ENCODE measurements around the gene CNGA1.

CNGA1 gene

DNA sequence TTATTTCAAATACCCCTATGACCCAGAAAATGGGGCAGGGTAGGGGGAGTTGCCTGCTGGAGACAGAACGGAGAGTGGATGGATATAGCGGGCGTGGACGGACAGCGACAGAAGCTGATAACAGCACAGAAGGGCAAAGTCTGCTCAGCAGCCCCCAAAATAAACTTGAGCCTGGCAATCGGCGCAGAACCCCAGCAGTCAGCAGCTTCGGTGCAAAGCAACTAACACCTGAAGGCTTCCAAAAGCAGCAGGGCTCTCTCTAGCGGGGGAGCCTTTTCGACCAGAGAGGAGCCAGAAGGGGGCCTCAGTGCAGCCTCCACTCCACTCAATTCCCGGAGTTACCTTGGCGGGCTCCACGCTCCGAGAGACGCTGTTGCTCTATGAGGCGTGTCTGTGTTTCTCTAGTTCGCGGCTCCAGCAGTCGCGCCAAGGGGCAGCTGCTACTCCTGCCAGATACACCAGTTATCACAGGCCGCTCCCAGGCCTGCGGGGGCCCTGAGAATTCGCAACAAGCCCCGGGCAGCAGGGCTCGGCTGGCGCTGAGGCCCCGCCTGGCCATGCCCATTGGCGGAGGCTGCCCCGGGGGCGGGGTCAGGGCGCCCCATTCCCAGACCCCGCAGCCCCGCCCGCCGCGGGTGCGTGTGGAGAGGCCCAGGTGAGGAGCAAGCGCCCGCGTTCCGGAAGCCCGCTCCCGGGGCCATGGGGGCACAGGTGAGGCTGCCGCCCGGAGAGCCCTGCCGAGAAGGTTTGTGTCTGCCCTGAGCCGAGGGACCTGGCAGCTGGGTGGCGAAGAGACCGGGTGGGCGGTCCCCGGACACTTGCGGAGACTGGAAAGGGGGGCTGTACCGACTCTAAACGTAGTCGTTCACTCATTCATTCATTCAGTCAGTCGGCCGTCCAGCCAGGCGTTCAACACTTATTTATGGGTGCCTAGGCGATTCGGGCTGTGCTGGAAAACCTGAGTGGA is at the start of gene CNGA1, which contains the start of gene NIPAL1:
Gene CNGA1 (minus strand): TSS at position 541 of the 967 bp plus-strand sequence. CDS start 63,992 bp downstream, outside the sequence.
Gene NIPAL1 (plus strand): TSS at position 632 of the 967 bp plus-strand sequence. CDS start 68 bp downstream, at position 700.
- H3K4me1 Mint-ChIP-seq (ENCODE audit: low read depth) = peaks cover 27% of the 10 kb centered on the region
- H3K36me3 Mint-ChIP-seq (ENCODE audit: low read depth) = no peaks in the 10 kb centered on the region
- intact Hi-C loops (cut with micrococcal nuclease) = no loop called here
- peaks cover 57% of the 10 kb centered on the region for H3K27me3 Mint-ChIP-seq
- H3K27ac Mint-ChIP-seq = no peak within 1 kb of the TSS
- H3K4me3 Mint-ChIP-seq = peak within 1 kb of the TSS; percentile 74
- H3K9me3 Mint-ChIP-seq = peaks cover 2% of the 10 kb centered on the region

DNA sequence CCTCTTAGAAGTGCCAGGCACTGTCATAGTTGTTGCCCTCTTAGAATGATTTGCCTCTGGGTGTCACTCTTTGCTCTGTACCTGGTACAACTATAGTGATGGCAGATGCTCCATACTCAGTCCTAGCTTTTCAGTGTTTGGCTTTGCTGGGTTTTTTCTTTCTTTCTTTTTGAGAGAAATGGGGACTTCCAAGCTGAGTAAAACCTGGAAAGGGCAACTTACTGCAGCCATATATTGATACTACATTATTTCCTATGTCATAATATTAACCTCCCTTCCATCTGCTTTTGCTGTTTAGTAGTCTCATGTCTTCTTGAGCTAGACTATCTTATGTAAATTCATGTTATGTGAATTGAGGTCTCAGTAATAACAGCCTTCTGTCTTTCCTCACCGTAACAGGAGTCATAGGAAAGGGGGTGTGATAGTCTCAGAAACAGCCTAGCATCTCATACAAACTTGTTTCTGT is 49.1 kb upstream of the CNGA1 start:
- peaks cover 4% of the 10 kb centered on the region for H3K27me3 Mint-ChIP-seq
- no peaks in the 10 kb centered on the region for H3K4me1 Mint-ChIP-seq (ENCODE audit: low read depth)
- no peak overlapping the region for H3K4me3 Mint-ChIP-seq
- H3K9me3 Mint-ChIP-seq = peaks cover 3% of the 10 kb centered on the region
- intact Hi-C loops (cut with micrococcal nuclease) = no loop called here
- no peak overlapping the region for H3K27ac Mint-ChIP-seq
- no peaks in the 10 kb centered on the region for H3K36me3 Mint-ChIP-seq (ENCODE audit: low read depth)

DNA sequence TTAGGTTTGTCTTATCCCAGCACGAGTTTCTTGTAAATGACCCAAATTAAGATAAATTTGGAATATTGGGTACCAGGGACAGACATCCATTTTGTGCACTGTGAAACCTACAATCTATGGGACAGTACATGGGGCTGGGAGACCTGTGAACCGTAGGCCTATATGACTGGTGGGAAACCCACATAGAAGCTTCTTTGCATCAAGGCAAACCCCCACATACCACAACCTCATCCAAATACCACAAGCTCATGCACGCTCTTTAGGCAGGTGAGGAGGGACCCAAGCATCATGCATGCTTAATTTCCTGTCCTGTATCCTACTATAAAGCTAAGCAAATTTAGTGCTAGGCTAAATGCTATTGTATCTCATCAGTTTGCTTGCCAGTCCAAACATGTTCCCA is 47.9 kb upstream of the CNGA1 start:
- intact Hi-C loops (cut with micrococcal nuclease) = no loop called here
- no peak overlapping the region for H3K4me3 Mint-ChIP-seq
- no peaks in the 10 kb centered on the region for H3K36me3 Mint-ChIP-seq (ENCODE audit: low read depth)
- no peak overlapping the region for H3K27ac Mint-ChIP-seq
- H3K4me1 Mint-ChIP-seq (ENCODE audit: low read depth) = no peaks in the 10 kb centered on the region
- H3K9me3 Mint-ChIP-seq = peaks cover 10% of the 10 kb centered on the region
- H3K27me3 Mint-ChIP-seq = peaks cover 8% of the 10 kb centered on the region

DNA sequence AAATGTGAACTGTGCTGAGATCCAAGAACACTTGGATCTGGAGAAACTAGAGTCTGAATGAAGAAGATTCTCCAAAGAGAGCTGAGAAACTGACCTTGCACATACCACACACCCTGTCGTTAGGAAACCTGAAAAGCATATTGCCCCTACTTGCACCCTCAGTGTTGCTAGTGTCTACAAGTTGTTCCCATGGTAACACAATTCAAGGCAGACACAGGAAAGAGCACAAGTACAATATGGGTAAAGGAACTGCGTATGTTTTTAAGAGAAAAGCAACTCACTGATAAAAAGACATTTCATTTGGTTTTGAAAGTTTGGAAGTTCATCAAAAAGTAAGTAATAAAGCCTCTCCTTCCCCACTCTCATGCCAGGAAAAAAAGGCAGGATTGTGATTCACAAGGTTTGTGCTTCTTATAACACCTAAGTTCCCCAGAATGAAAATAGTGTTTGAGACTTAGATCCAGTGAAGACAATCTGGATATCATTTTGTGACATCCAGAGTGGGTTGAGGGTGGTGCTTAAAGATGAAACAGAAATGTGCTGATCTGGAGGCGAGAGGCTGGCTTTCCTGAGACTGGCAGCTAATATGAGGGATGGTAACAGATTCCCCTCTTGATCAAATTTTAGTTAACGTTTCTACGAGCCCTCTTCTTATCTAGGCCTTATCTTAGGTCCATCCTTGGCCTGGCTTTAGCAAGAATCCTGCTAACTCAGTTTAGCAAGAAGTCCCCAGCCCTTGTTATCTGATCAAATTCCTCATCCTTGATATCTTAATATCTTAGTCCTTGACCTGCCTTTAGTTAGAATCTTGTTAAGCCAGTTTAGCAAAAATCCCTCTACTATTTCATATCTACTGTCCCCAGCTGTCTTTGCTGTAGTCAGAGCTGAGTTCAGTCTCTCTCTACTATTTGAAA is 42.4 kb upstream of the CNGA1 start:
- Mint-ChIP-seq H3K36me3 (ENCODE audit: low read depth) (no peaks in the 10 kb centered on the region), H3K27ac (no peak overlapping the region), H3K4me3 (no peak overlapping the region), H3K4me1 (ENCODE audit: low read depth) (no peaks in the 10 kb centered on the region), H3K9me3 (peaks cover 10% of the 10 kb centered on the region), H3K27me3 (peaks cover 10% of the 10 kb centered on the region)
- intact Hi-C loops (cut with micrococcal nuclease) = no loop called here

DNA sequence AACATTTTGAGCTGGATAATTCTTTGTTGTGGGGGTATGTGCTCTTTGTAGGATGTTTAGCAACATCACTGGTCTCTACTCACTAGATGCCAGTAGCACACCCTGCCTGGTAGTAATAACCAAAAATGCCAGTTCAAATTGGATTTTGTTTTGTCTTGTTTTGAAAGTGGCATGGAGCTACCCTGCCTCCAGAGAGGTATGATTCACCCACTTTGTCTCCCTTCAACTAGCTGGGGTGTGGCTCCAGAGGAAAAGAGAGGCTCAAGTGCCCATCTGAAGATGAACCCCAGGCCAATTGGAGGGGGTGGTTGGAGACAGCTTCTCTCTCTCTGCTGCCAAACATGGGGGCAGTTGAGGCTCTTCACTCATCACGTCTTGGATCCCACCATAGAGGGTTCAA is 34.6 kb upstream of the CNGA1 start:
- H3K27ac Mint-ChIP-seq = no peak overlapping the region
- no peaks in the 10 kb centered on the region for H3K9me3 Mint-ChIP-seq
- H3K36me3 Mint-ChIP-seq (ENCODE audit: low read depth) = no peaks in the 10 kb centered on the region
- peaks cover 29% of the 10 kb centered on the region for H3K4me1 Mint-ChIP-seq (ENCODE audit: low read depth)
- intact Hi-C loops (cut with micrococcal nuclease) = no loop called here
- H3K27me3 Mint-ChIP-seq = peaks cover 51% of the 10 kb centered on the region
- no peak overlapping the region for H3K4me3 Mint-ChIP-seq

DNA sequence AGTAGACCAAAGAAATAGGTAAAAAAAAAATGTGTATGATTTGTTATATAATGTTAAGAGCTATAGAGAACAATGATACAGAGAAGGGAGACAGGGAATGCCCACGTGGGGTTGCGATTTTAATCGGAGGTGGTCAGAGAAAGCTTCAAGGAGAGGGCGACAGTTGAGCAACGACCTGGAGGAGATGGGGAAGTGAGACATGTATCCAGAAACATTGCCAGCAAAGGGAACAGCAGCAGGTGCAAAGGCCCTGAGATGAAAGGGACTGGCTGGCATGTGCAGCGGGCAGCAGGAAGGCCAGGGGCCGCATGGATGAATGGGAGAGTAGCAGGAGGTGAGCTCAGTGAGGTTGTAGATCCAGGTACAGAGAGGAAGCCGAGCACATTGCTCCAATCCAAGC is 33.0 kb upstream of the CNGA1 start:
- no peaks in the 10 kb centered on the region for H3K36me3 Mint-ChIP-seq (ENCODE audit: low read depth)
- H3K4me3 Mint-ChIP-seq = no peak overlapping the region
- H3K27ac Mint-ChIP-seq = no peak overlapping the region
- H3K27me3 Mint-ChIP-seq = peaks cover 61% of the 10 kb centered on the region
- no peaks in the 10 kb centered on the region for H3K9me3 Mint-ChIP-seq
- H3K4me1 Mint-ChIP-seq (ENCODE audit: low read depth) = peaks cover 33% of the 10 kb centered on the region
- intact Hi-C loops (cut with micrococcal nuclease) = no loop called here

DNA sequence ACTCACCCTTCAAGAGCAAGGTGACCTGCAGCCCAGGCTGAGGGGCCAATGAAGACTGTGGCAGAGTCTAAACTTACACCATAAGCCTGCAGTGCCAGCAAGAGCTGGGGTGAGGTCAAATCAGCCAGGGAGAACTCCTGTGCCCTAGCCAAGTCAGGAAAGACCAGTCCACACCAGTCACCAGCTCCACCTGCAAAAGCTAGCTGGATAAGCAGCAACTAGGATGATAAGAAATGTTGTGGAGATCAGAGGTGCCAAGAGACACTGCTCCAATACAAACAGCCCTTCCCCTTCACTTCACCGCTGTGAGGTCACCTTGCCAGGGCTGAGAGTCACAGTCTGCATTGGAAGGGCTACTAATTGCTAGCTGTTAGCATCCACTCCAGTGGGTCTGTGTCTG is 31.4 kb upstream of the CNGA1 start:
- Mint-ChIP-seq H3K27ac (no peak overlapping the region), H3K4me1 (ENCODE audit: low read depth) (peaks cover 35% of the 10 kb centered on the region), H3K4me3 (no peak overlapping the region), H3K9me3 (no peaks in the 10 kb centered on the region), H3K27me3 (peaks cover 74% of the 10 kb centered on the region), H3K36me3 (ENCODE audit: low read depth) (no peaks in the 10 kb centered on the region)
- intact Hi-C loops (cut with micrococcal nuclease) = no loop called here

DNA sequence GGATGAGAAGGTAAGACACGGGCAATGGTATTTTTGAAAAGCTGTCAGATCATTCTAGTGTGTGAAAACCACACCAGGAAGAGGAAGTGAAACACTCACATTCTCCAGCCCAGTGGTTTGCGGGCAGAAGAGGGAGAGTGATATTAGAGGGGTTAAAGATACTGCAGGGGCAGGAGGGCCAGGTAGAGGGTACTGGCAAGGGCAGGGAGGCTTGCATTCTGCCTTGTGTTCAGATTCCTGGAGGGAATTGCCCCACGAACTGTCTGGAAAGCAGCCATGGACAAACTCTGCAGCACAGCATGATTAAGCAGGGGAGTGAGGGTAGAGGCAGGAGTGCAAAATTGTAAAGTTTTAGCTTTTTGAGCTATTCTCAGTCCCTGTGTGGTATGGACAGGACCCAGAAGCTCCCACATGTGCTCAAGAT is 31.0 kb upstream of the CNGA1 start:
- Mint-ChIP-seq H3K4me1 (ENCODE audit: low read depth) (peaks cover 39% of the 10 kb centered on the region), H3K27ac (no peak overlapping the region), H3K4me3 (no peak overlapping the region), H3K36me3 (ENCODE audit: low read depth) (no peaks in the 10 kb centered on the region), H3K27me3 (peaks cover 78% of the 10 kb centered on the region), H3K9me3 (no peaks in the 10 kb centered on the region)
- intact Hi-C loops (cut with micrococcal nuclease) = no loop called here

DNA sequence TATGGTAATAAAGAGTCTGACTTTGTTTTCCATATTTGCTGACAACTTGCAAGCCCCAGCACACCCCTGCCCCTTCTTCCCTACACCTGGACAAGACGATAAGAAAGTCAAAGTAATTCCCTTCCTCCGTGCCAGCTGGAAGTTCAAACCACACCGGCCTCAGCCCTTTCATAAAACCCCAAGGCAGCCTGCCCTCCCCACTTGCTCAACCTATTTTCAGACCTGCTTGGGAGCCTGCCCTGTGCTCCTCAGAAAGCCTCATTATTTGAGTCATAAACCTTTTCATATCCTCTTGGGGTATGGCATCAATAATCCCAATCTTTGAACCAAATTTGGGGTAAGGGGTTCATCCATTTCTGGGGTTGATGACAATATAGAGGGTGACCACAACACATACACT is 29.6 kb upstream of the CNGA1 start:
- no peaks in the 10 kb centered on the region for H3K36me3 Mint-ChIP-seq (ENCODE audit: low read depth)
- no peaks in the 10 kb centered on the region for H3K9me3 Mint-ChIP-seq
- H3K4me1 Mint-ChIP-seq (ENCODE audit: low read depth) = peaks cover 39% of the 10 kb centered on the region
- no peak overlapping the region for H3K27ac Mint-ChIP-seq
- peaks cover 84% of the 10 kb centered on the region for H3K27me3 Mint-ChIP-seq
- intact Hi-C loops (cut with micrococcal nuclease) = no loop called here
- H3K4me3 Mint-ChIP-seq = no peak overlapping the region

DNA sequence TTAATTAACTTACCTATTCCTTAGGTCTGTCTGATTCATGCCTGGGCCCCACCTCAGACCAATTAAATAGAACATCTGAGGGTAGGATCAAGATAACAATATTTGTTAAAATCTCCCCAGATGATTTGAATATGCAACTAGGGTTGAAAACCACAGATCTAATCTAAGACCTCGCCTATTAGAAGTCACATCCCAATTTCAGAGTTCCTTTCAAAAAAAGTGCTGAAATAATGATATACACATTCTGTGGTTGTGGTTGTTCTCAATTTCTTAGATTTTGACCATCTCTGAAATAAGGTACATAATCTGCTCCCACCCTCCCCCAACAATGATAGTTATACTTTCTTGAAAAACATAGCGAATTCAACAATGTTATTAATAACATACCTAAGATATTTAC is 27.8 kb upstream of the CNGA1 start:
- Mint-ChIP-seq H3K36me3 (ENCODE audit: low read depth) (no peaks in the 10 kb centered on the region), H3K27me3 (peaks cover 72% of the 10 kb centered on the region), H3K4me1 (ENCODE audit: low read depth) (peaks cover 34% of the 10 kb centered on the region), H3K27ac (no peak overlapping the region), H3K4me3 (no peak overlapping the region), H3K9me3 (no peaks in the 10 kb centered on the region)
- intact Hi-C loops (cut with micrococcal nuclease) = no loop called here

DNA sequence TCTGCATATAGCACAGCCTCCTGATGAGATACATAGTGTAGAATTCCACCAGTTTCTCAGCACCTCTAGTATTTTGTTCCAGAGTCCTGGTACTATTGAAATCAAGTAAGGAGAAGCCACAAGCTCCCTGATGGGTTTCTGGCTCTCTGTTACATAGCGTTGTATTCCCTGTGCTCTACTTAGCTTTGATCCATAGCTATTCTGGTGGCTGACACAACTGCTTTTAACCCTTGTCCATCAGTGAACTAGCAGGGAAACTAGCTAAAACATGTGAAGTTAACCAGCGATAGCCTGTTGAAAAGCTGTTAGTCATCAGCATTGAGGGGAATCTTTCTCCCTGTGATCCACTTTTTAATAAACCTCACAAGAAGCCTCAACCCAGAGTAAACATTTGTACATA is 27.0 kb upstream of the CNGA1 start:
- peaks cover 64% of the 10 kb centered on the region for H3K27me3 Mint-ChIP-seq
- H3K27ac Mint-ChIP-seq = no peak overlapping the region
- no peaks in the 10 kb centered on the region for H3K9me3 Mint-ChIP-seq
- no peak overlapping the region for H3K4me3 Mint-ChIP-seq
- intact Hi-C loops (cut with micrococcal nuclease) = no loop called here
- H3K36me3 Mint-ChIP-seq (ENCODE audit: low read depth) = no peaks in the 10 kb centered on the region
- H3K4me1 Mint-ChIP-seq (ENCODE audit: low read depth) = peaks cover 32% of the 10 kb centered on the region

DNA sequence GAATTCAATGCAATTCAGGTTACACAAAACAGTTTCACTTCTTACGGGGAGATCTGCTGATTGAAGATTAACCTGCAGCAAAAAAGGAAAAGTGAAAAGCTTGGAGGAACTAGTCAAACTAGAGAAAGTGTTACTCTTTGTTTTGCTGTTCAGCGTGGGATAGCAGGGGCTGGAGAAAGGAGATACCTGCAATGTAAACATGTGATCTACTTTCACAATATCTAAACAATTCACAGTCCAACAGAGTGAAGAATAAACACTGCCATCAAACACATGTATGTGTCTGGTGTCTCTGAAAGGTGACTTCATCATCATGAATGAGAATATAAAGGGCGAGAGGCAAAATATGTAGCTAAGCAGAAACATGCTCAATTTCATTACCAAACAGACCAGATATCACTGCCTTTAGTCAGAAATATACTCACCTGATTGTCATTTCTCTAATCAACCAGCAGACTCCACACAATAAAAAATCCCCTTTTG is 26.5 kb upstream of the CNGA1 start:
- Mint-ChIP-seq H3K27ac (no peak overlapping the region), H3K27me3 (peaks cover 63% of the 10 kb centered on the region), H3K4me1 (ENCODE audit: low read depth) (peaks cover 29% of the 10 kb centered on the region), H3K4me3 (no peak overlapping the region), H3K36me3 (ENCODE audit: low read depth) (no peaks in the 10 kb centered on the region), H3K9me3 (no peaks in the 10 kb centered on the region)
- intact Hi-C loops (cut with micrococcal nuclease) = no loop called here

DNA sequence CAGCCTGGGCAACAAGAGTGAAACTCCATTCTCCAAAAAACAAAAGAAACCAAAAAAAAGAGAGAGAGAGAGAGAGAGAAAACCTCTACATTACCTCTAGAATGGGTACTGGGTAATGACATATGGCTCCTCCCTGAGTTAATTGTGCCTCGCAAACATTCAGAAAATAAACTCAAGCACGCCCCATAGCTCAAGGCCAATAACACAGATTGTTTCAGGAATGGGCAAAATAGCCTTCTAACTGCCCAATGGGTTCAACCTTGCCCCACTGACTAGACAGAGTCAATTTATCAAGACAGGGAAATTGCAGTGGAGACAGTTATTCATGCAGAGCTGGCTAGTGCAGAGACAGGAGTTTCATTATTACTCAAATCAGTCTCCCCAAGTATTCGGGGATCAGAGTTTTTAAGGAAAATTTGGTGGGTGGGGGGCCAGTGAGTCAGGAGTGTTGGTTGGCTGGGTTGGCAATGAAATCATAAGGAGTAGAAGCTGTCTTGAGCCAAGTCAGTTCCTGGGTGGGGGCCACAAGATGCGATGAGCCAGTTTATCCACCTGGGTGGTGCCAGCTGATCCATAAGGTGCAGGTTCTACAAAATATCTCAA is 25.2 kb upstream of the CNGA1 start:
- peaks cover 21% of the 10 kb centered on the region for H3K4me1 Mint-ChIP-seq (ENCODE audit: low read depth)
- peaks cover 50% of the 10 kb centered on the region for H3K27me3 Mint-ChIP-seq
- H3K36me3 Mint-ChIP-seq (ENCODE audit: low read depth) = no peaks in the 10 kb centered on the region
- no peaks in the 10 kb centered on the region for H3K9me3 Mint-ChIP-seq
- H3K4me3 Mint-ChIP-seq = no peak overlapping the region
- intact Hi-C loops (cut with micrococcal nuclease) = no loop called here
- H3K27ac Mint-ChIP-seq = no peak overlapping the region
